H9 (cell line): Measurements from ENCODE around the gene EPHB6. TPM values are rescaled to one million over a fixed set of nuclear protein-coding genes. Genes with fewer than 3 reads are reported as not detected.

Experiments used
- DNase-seq: peaks from one replicate; pipeline ENCODE4 v3.0.0-alpha.2; 2017
- H2AFZ ChIP-seq: one replicate; pipeline ENCODE4 v1.6.1; 2013; ENCODE audit warnings: mild to moderate bottlenecking, low read length, control low read depth, moderate library complexity
- H2AK5ac ChIP-seq: 2 replicates; pipeline ENCODE4 v1.6.1; 2013; ENCODE audit warnings: low read length, control low read depth, mixed read lengths; ENCODE audit not compliant: insufficient read length
- H2BK120ac ChIP-seq: one replicate; pipeline ENCODE4 v1.6.1; 2013; ENCODE audit warnings: low read depth, mild to moderate bottlenecking, low read length, control low read depth, inconsistent platforms; ENCODE audit not compliant: poor library complexity, severe bottlenecking
- H2BK12ac ChIP-seq: 2 replicates; pipeline ENCODE4 v1.6.1; 2013; ENCODE audit warnings: low read length, control low read depth, mixed read lengths, low read depth; ENCODE audit not compliant: insufficient read length
- H2BK15ac ChIP-seq: 2 replicates; pipeline ENCODE4 v1.6.1; 2013; ENCODE audit warnings: low read depth, low read length, control low read depth
- H2BK20ac ChIP-seq: one replicate; pipeline ENCODE4 v1.6.1; 2013; ENCODE audit warnings: low read depth, mild to moderate bottlenecking, low read length, control low read depth, inconsistent platforms; ENCODE audit not compliant: poor library complexity, severe bottlenecking
- H2BK5ac ChIP-seq: 2 replicates; pipeline ENCODE4 v1.6.1; 2013; ENCODE audit warnings: low read length, control low read depth, mixed read lengths; ENCODE audit not compliant: insufficient read length
- H3K14ac ChIP-seq: 2 replicates; pipeline ENCODE4 v1.6.1; 2013; ENCODE audit warnings: low read length, control low read depth; ENCODE audit not compliant: insufficient read depth
- H3K18ac ChIP-seq: 2 replicates; pipeline ENCODE4 v1.6.1; 2013; ENCODE audit warnings: low read depth, mild to moderate bottlenecking, mixed read lengths, low read length, control low read depth; ENCODE audit not compliant: insufficient read length
- H3K23ac ChIP-seq: 2 replicates; pipeline ENCODE4 v1.6.1; 2013; ENCODE audit warnings: low read length, control low read depth, mixed read lengths, low read depth; ENCODE audit not compliant: insufficient read length
- H3K23me2 ChIP-seq: 2 replicates; pipeline ENCODE4 v1.6.1; 2013; ENCODE audit warnings: low read depth, mild to moderate bottlenecking, mixed read lengths, low read length, control low read depth; ENCODE audit not compliant: insufficient read length, poor library complexity, severe bottlenecking
- H3K27ac ChIP-seq: 2 replicates; pipeline ENCODE4 v1.5.1; 2013; ENCODE audit warnings: low read length, control low read depth, mixed read lengths, low read depth; ENCODE audit not compliant: insufficient read length
- H3K27me3 ChIP-seq: 2 replicates; pipeline ENCODE4 v1.6.1; 2013; ENCODE audit warnings: low read length, control low read depth, inconsistent platforms; ENCODE audit not compliant: insufficient read depth
- H3K4ac ChIP-seq: 2 replicates; pipeline ENCODE4 v1.6.1; 2013; ENCODE audit warnings: low read depth, mild to moderate bottlenecking, control low read depth, inconsistent platforms, low read length, moderate library complexity
- H3K4me1 ChIP-seq: 2 replicates; pipeline ENCODE4 v1.6.1; 2013; ENCODE audit warnings: low read length, control low read depth, inconsistent platforms; ENCODE audit not compliant: insufficient read depth
- H3K4me2 ChIP-seq: 2 replicates; pipeline ENCODE4 v1.6.1; 2013; ENCODE audit warnings: low read length, control low read depth, mixed read lengths; ENCODE audit not compliant: insufficient read length, insufficient read depth
- H3K56ac ChIP-seq: 2 replicates; pipeline ENCODE4 v1.6.1; 2013; ENCODE audit warnings: low read depth, mild to moderate bottlenecking, mixed read lengths, low read length, control low read depth; ENCODE audit not compliant: insufficient read length
- H3K79me1 ChIP-seq: 2 replicates; pipeline ENCODE4 v1.6.1; 2013; ENCODE audit warnings: low read depth, mild to moderate bottlenecking, moderate library complexity, low read length, control low read depth, inconsistent platforms; ENCODE audit not compliant: insufficient read depth, poor library complexity, severe bottlenecking
- H3K79me2 ChIP-seq: 2 replicates; pipeline ENCODE4 v1.6.1; 2013; ENCODE audit warnings: low read length, control low read depth, inconsistent platforms; ENCODE audit not compliant: insufficient read depth
- H3K9ac ChIP-seq: 2 replicates; pipeline ENCODE4 v1.6.1; 2013; ENCODE audit warnings: low read length, control low read depth, mixed read lengths; ENCODE audit not compliant: insufficient read length; ENCODE audit errors: extremely low read depth
- H3K9me3 ChIP-seq: one replicate; pipeline ENCODE4 v1.6.1; 2013; ENCODE audit warnings: low read depth, low read length, inconsistent platforms; ENCODE audit not compliant: control insufficient read depth
- H3T11ph ChIP-seq: one replicate; pipeline ENCODE4 v1.6.1; 2013; ENCODE audit warnings: mild to moderate bottlenecking, low read length, control low read depth, inconsistent platforms
- H4K20me1 ChIP-seq: one replicate; pipeline ENCODE4 v1.6.1; 2013; ENCODE audit not compliant: control insufficient read depth, insufficient read length, insufficient read depth
- H4K5ac ChIP-seq: 2 replicates; pipeline ENCODE4 v1.6.1; 2013; ENCODE audit warnings: low read depth, mild to moderate bottlenecking, mixed read lengths, low read length, control low read depth; ENCODE audit not compliant: insufficient read length
- H4K8ac ChIP-seq: replicated peaks from 2 replicates; pipeline ENCODE4 v1.6.1; 2013; ENCODE audit warnings: low read length, control low read depth, mixed read lengths, low read depth; ENCODE audit not compliant: insufficient read length
- H4K91ac ChIP-seq: 2 replicates; pipeline ENCODE4 v1.6.1; 2013; ENCODE audit warnings: low read depth, mild to moderate bottlenecking, moderate library complexity, mixed read lengths, low read length, control low read depth; ENCODE audit not compliant: insufficient read length
- H3K27ac Mint-ChIP-seq, 3 experiments: 2 replicates in 2 of 3; 3 replicates in 1 of 3; pipeline ENCODE4 v1.8.0; 2020 to 2021; ENCODE audit warnings: mixed read lengths in 3 of 3, mild to moderate bottlenecking in 1 of 3, moderate library complexity in 1 of 3
- H3K27me3 Mint-ChIP-seq: 2 replicates; pipeline ENCODE4 v1.8.0; 2021; ENCODE audit warnings: low read depth, mild to moderate bottlenecking, moderate library complexity, mixed read lengths
- H3K36me3 Mint-ChIP-seq, 3 experiments: 2 replicates in 2 of 3; 3 replicates in 1 of 3; pipeline ENCODE4 v1.8.0; 2020 to 2021; ENCODE audit warnings: low read depth in 3 of 3, mixed read lengths in 3 of 3; ENCODE audit not compliant: insufficient read depth in 1 of 3
- H3K4me1 Mint-ChIP-seq, 2 experiments: 2 replicates each; pipeline ENCODE4 v1.8.0; 2020; ENCODE audit warnings: mixed read lengths in 2 of 2
- H3K4me3 Mint-ChIP-seq, 2 experiments: 2 replicates in 1 of 2; 3 replicates in 1 of 2; pipeline ENCODE4 v1.8.0; 2020 to 2021; ENCODE audit warnings: mild to moderate bottlenecking in 2 of 2, mixed read lengths in 2 of 2, moderate library complexity in 1 of 2
- H3K9me3 Mint-ChIP-seq, 2 experiments: 2 replicates in 1 of 2; 3 replicates in 1 of 2; pipeline ENCODE4 v1.8.0; 2020; ENCODE audit warnings: mild to moderate bottlenecking in 2 of 2, mixed read lengths in 2 of 2, moderate library complexity in 1 of 2
- WGBS: extraction: QIAGEN DNeasy Blood & Tissue Kit; methylation state at CpG from one replicate; pipeline ENCODE4 v1.1.7; 2013; ENCODE audit warnings: missing lambda C conversion rate, low lambda C conversion rate, mixed read lengths; ENCODE audit not compliant: insufficient read length; ENCODE audit errors: extremely low coverage; 5-methylcytosine and 5-hydroxymethylcytosine counted together
- total RNA-seq: library from RNA; stranded (reverse); gene quantifications from 2 replicates; pipeline ENCODE4 v1.2.1, GENCODE V29; 2021
- TF ChIP-seq, protein P1 (sequence below): fragments of 200-600 bp; sonication (generic); conservative IDR thresholded peaks from 3 replicates; pipeline ENCODE4 v1.8.0; 2021; ENCODE audit warnings: antibody characterized with exemption, mild to moderate bottlenecking

The EPHB6 gene
- total RNA-seq, 1 experiment from 2014 or later: 9.7 TPM

DNA sequence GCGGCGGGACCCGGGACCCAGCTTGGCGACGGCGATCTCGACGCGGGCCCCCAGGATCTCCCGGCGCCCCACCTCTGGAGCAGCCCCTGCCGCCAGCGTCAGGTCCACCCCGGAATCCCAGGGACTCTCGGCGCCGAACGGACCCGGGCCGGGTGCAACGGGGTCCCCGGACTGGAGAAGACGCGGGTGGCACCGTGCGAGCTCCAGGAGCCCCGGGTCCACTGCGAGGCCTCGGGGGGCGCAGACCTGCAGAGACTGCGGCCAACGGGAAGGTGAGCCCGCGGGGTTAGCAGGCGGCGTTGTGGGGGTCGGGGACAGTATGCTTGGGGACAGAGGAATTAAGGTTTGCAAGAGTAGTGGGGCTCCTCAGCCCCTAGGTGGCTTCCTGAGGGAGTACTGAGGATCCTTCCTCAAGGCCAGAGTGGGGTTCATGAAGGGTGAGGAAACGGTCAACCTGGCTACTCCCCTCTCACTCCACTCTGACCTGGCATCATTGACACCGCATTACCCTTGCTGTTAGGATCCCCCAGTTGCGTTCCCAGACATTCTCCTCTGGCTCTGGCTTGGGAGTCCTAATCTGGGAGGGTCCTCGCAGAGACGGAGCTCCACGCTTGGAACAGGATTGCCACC, 353 bp downstream of the EPHB6 start:
- no peak overlapping the region for H2BK120ac ChIP-seq
- no peak overlapping the region for H2BK20ac ChIP-seq
- H3K4me1 ChIP-seq: peaks cover 3% of the 10 kb centered on the region; the same call in 1 of the 2 replicates
- Mint-ChIP-seq H3K27me3 (peaks cover 25% of the 10 kb centered on the region), H3K4me1 (peaks cover 18 to 23% of the 10 kb centered on the region in 2 experiments), H3K27ac (no peak overlapping the region), H3K9me3 (no peaks in the 10 kb centered on the region; a peak in 1 of 5 replicates), H3K4me3 (peak overlapping the region; percentile 85 to 86), H3K36me3 (0 out of 7 replicates have a peak, but pooled peaks cover 0 to 4% (median 0%) of the 10 kb centered on the region in 3 experiments)
- peaks cover 17% of the 10 kb centered on the region for H3K23me2 ChIP-seq
- H3K79me2 ChIP-seq: no peaks in the 10 kb centered on the region
- no peak overlapping the region for H2AK5ac ChIP-seq
- H4K8ac ChIP-seq: no peak overlapping the region
- no peak overlapping the region for H3T11ph ChIP-seq
- H3K23ac ChIP-seq: no peak overlapping the region
- H2AFZ ChIP-seq: no peak overlapping the region
- no peak for DNase-seq
- no peak overlapping the region for H3K18ac ChIP-seq
- H3K27ac ChIP-seq: no peak overlapping the region
- no peak overlapping the region for H4K5ac ChIP-seq
- no peaks in the 10 kb centered on the region for H3K9me3 ChIP-seq
- peaks cover 4% of the 10 kb centered on the region; the same call in 1 of the 2 replicates for H3K27me3 ChIP-seq
- H3K14ac ChIP-seq: no peak overlapping the region; the same call in 1 of the 2 replicates
- no peak overlapping the region for H3K56ac ChIP-seq
- H2BK12ac ChIP-seq: no peak overlapping the region
- no peak overlapping the region for H3K9ac ChIP-seq
- no peaks in the 10 kb centered on the region for H4K20me1 ChIP-seq
- TF ChIP-seq, protein P1, sequence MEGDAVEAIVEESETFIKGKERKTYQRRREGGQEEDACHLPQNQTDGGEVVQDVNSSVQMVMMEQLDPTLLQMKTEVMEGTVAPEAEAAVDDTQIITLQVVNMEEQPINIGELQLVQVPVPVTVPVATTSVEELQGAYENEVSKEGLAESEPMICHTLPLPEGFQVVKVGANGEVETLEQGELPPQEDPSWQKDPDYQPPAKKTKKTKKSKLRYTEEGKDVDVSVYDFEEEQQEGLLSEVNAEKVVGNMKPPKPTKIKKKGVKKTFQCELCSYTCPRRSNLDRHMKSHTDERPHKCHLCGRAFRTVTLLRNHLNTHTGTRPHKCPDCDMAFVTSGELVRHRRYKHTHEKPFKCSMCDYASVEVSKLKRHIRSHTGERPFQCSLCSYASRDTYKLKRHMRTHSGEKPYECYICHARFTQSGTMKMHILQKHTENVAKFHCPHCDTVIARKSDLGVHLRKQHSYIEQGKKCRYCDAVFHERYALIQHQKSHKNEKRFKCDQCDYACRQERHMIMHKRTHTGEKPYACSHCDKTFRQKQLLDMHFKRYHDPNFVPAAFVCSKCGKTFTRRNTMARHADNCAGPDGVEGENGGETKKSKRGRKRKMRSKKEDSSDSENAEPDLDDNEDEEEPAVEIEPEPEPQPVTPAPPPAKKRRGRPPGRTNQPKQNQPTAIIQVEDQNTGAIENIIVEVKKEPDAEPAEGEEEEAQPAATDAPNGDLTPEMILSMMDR: peak; percentile 41
- H2BK5ac ChIP-seq: no peak overlapping the region
- H3K4ac ChIP-seq: no peak overlapping the region
- WGBS: no CpG with 5 or more reads among the region's 43 CpGs
- H3K79me1 ChIP-seq: no peaks in the 10 kb centered on the region
- H4K91ac ChIP-seq: no peak overlapping the region
- no peak overlapping the region for H2BK15ac ChIP-seq
- H3K4me2 ChIP-seq: peak overlapping the region; percentile 72
